Fibroblast of lung (primary cell): ENCODE results near the gene IFT22.

Experiments used
- CTCF ChIP-seq, 2 donors: IDR thresholded peaks in 1 of 2; conservative IDR thresholded peaks in 1 of 2; 1 replicate in 1 of 2; 2 replicates in 1 of 2; pipeline ENCODE4 v1.5.1; 2011 to 2012; ENCODE audit warnings: low read length in 2 of 2, control low read depth in 1 of 2, inconsistent platforms in 1 of 2, low read depth in 1 of 2, mild to moderate bottlenecking in 1 of 2
- EZH2 ChIP-seq: IDR thresholded peaks from 2 replicates; pipeline ENCODE4 v1.5.1; 2012; ENCODE audit warnings: low read length, control low read depth, mild to moderate bottlenecking; ENCODE audit errors: missing control alignments

- TF ChIP-seq CTCF (conservative IDR thresholded peaks at IDR 0.05 in 1 of 2, IDR thresholded peaks at IDR 0.05 in 1 of 2; ENCODE audit: low read depth in 1 of 2, low read length in 2 of 2) (no peak), EZH2 (no peak)
Observed at GRCh38 chr7:101278461-101279292, 42.9 kb downstream of the IFT22 start.
